H1 (cell line): ENCODE measurements around the gene NBAS. TPM values are rescaled to one million over a fixed set of nuclear protein-coding genes. Genes with fewer than 3 reads are reported as not detected.

ENCODE experiments used
- CTCF ChIA-PET: fragments of 300-600 bp; sonication (Branson Sonifier 250); formaldehyde crosslinking; loops from one replicate; lab custom pipeline; 2021; ENCODE audit not compliant: partially characterized antibody; lab: Charles Lee
- POLR2A ChIA-PET: fragments of 300-600 bp; sonication (Branson Sonifier 250); formaldehyde crosslinking; loops from one replicate; lab custom pipeline; 2021; ENCODE audit warnings: inconsistent platforms; ENCODE audit not compliant: partially characterized antibody; lab: Charles Lee
- DNase-seq, 2 experiments: peaks; one replicate each; pipeline versions ENCODE4 v3.0.0 to v3.0.0-alpha.2; 2010 to 2022; ENCODE audit warnings: low spot score in 2 of 2, low read depth in 1 of 2, mixed read lengths in 1 of 2
- FAIRE-seq: peaks from 2 replicates; lab custom pipeline; 2011; peaks lifted over from hg19 to GRCh38; lab: Jason Lieb, UNC
- H2AFZ ChIP-seq: 2 replicates; pipeline ENCODE4 v1.8.1; 2012; ENCODE audit warnings: low read length, inconsistent platforms
- H2AK5ac ChIP-seq: 2 replicates; pipeline ENCODE4 v1.6.1; 2013; ENCODE audit warnings: low read depth, low read length
- H2BK120ac ChIP-seq: replicated peaks from 2 replicates; pipeline ENCODE3; 2013; ENCODE audit warnings: low read depth, low read length, inconsistent platforms
- H2BK12ac ChIP-seq: 2 replicates; pipeline ENCODE4 v1.6.1; 2013; ENCODE audit warnings: low read depth, low read length
- H2BK15ac ChIP-seq: 2 replicates; pipeline ENCODE4 v1.6.1; 2013; ENCODE audit warnings: low read length
- H2BK20ac ChIP-seq: 2 replicates; pipeline ENCODE4 v1.6.1; 2013; ENCODE audit warnings: low read length
- H2BK5ac ChIP-seq: 2 replicates; pipeline ENCODE4 v1.6.1; 2013; ENCODE audit warnings: low read depth, low read length
- H3K14ac ChIP-seq: 2 replicates; pipeline ENCODE4 v1.6.1; 2013; ENCODE audit warnings: inconsistent platforms; ENCODE audit not compliant: insufficient read length
- H3K18ac ChIP-seq: 2 replicates; pipeline ENCODE4 v1.6.1; 2013; ENCODE audit warnings: low read length; ENCODE audit errors: extremely low read depth
- H3K23ac ChIP-seq: 2 replicates; pipeline ENCODE4 v1.6.1; 2013; ENCODE audit warnings: inconsistent platforms; ENCODE audit not compliant: insufficient read length
- H3K23me2 ChIP-seq: 2 replicates; pipeline ENCODE4 v1.6.1; 2013; ENCODE audit warnings: low read depth, low read length
- H3K27ac ChIP-seq: 2 replicates; pipeline ENCODE4 v1.6.1; 2011; ENCODE audit warnings: low read depth, low read length, inconsistent platforms
- H3K27me3 ChIP-seq, 4 experiments: replicated peaks in 1 of 4; 1 replicate in 1 of 4; 2 replicates in 3 of 4; pipeline versions ENCODE4 v1.6.1 to v1.8.1; 2011 to 2013; ENCODE audit warnings: low read length in 3 of 4, mild to moderate bottlenecking in 3 of 4, inconsistent platforms in 2 of 4, mixed read lengths in 2 of 4, moderate library complexity in 1 of 4; ENCODE audit not compliant: control insufficient read depth in 3 of 4, insufficient read depth in 3 of 4; ENCODE audit errors: extremely low read depth in 1 of 4
- H3K36me3 ChIP-seq, 4 experiments: 2 replicates each; pipeline versions ENCODE4 v1.6.1 to v1.8.1; 2011 to 2013; ENCODE audit warnings: mild to moderate bottlenecking in 4 of 4, low read length in 3 of 4, moderate library complexity in 2 of 4, control low read depth in 1 of 4, inconsistent platforms in 1 of 4; ENCODE audit not compliant: insufficient read depth in 4 of 4, control insufficient read depth in 2 of 4
- H3K4ac ChIP-seq: replicated peaks from 2 replicates; pipeline ENCODE3; 2013; ENCODE audit warnings: low read length, low read depth, mixed read lengths, inconsistent platforms; ENCODE audit not compliant: insufficient read length
- H3K4me1 ChIP-seq, 4 experiments: replicated peaks in 1 of 4; 1 replicate in 1 of 4; 2 replicates in 3 of 4; pipeline versions ENCODE4 v1.6.1 to v1.8.1; 2011 to 2013; ENCODE audit warnings: low read length in 3 of 4, inconsistent platforms in 2 of 4, mixed read lengths in 1 of 4; ENCODE audit not compliant: insufficient read depth in 4 of 4, control insufficient read depth in 3 of 4
- H3K4me2 ChIP-seq, 2 experiments: 2 replicates each; pipeline versions ENCODE4 v1.6.1 to v1.8.1; 2011 to 2013; ENCODE audit warnings: low read depth in 2 of 2, low read length in 2 of 2, control low read depth in 1 of 2, inconsistent platforms in 1 of 2, mild to moderate bottlenecking in 1 of 2; ENCODE audit not compliant: insufficient read depth in 1 of 2
- H3K4me3 ChIP-seq, 4 experiments: fragments of 200-600, 300-600 bp in 1 of 4; sonication (generic), shearing (Covaris generic), sonication (Bioruptor Twin) in 1 of 4; 2 replicates each; pipeline versions ENCODE4 v1.5.1 to v1.8.1; 2011 to 2016; ENCODE audit warnings: low read length in 4 of 4, low read depth in 3 of 4, control low read depth in 2 of 4, inconsistent platforms in 2 of 4, mild to moderate bottlenecking in 2 of 4, mixed read lengths in 1 of 4, moderate library complexity in 1 of 4; ENCODE audit not compliant: insufficient read depth in 2 of 4; ENCODE audit errors: extremely low read depth in 1 of 4
- H3K56ac ChIP-seq: replicated peaks from 2 replicates; pipeline ENCODE3; 2013; ENCODE audit warnings: low read depth, mild to moderate bottlenecking, mixed read lengths, low read length, inconsistent platforms; ENCODE audit not compliant: insufficient read length
- H3K79me1 ChIP-seq: 2 replicates; pipeline ENCODE4 v1.6.1; 2013; ENCODE audit warnings: low read depth, low read length, control low read depth
- H3K79me2 ChIP-seq, 2 experiments: 2 replicates each; pipeline versions ENCODE4 v1.6.1 to v1.8.1; 2012 to 2013; ENCODE audit warnings: low read length in 2 of 2, mild to moderate bottlenecking in 2 of 2, inconsistent platforms in 1 of 2; ENCODE audit not compliant: insufficient read depth in 2 of 2, control insufficient read depth in 1 of 2
- H3K9ac ChIP-seq, 4 experiments: replicated peaks in 1 of 4; 1 replicate in 1 of 4; 2 replicates in 3 of 4; pipeline versions ENCODE4 v1.6.1 to v1.8.1; 2011 to 2013; ENCODE audit warnings: low read depth in 3 of 4, low read length in 3 of 4, control low read depth in 2 of 4, mild to moderate bottlenecking in 2 of 4, moderate library complexity in 2 of 4, inconsistent platforms in 1 of 4; ENCODE audit errors: extremely low read depth in 1 of 4
- H3K9me3 ChIP-seq, 2 experiments: 2 replicates each; pipeline versions ENCODE4 v1.6.1 to v1.8.1; 2012 to 2013; ENCODE audit warnings: mild to moderate bottlenecking in 2 of 2, moderate library complexity in 2 of 2, control low read depth in 1 of 2, inconsistent platforms in 1 of 2, low read depth in 1 of 2, low read length in 1 of 2, mixed read lengths in 1 of 2; ENCODE audit not compliant: insufficient read depth in 2 of 2
- H4K20me1 ChIP-seq, 2 experiments: replicated peaks in 1 of 2; 2 replicates each; pipeline versions ENCODE3 to v1.8.1; 2011 to 2013; ENCODE audit warnings: inconsistent platforms in 2 of 2, low read length in 2 of 2, mild to moderate bottlenecking in 1 of 2; ENCODE audit not compliant: insufficient read depth in 2 of 2, control insufficient read depth in 1 of 2
- H4K5ac ChIP-seq: 2 replicates; pipeline ENCODE4 v1.6.1; 2013; ENCODE audit warnings: low read length, low read depth, mixed read lengths, inconsistent platforms; ENCODE audit not compliant: insufficient read length
- H4K8ac ChIP-seq: 2 replicates; pipeline ENCODE4 v1.8.0; 2013; ENCODE audit warnings: mild to moderate bottlenecking, moderate library complexity, low read length, inconsistent platforms; ENCODE audit not compliant: insufficient read depth; ENCODE audit errors: extremely low read depth
- H4K91ac ChIP-seq: replicated peaks from 2 replicates; pipeline ENCODE3; 2013; ENCODE audit warnings: low read length, mixed read lengths, inconsistent platforms; ENCODE audit not compliant: insufficient read length
- CREB1 ChIP-seq: IDR thresholded peaks from 2 replicates; pipeline ENCODE4 v1.6.1; 2012; ENCODE audit warnings: inconsistent platforms
- EZH2 ChIP-seq: fragments of 200-600 bp; sonication (generic); IDR thresholded peaks from 2 replicates; pipeline ENCODE4 v1.7.1; 2012; ENCODE audit warnings: low read depth, mild to moderate bottlenecking, moderate library complexity, low read length, inconsistent platforms; ENCODE audit not compliant: severe bottlenecking
- GABPA ChIP-seq: IDR thresholded peaks from 2 replicates; pipeline ENCODE4 v1.6.1; 2011; ENCODE audit warnings: mild to moderate bottlenecking, low read length, moderate library complexity, borderline replicate concordance; ENCODE audit not compliant: insufficient read depth
- HDAC6 ChIP-seq: IDR thresholded peaks from one replicate; pipeline ENCODE4 v1.7.1; 2012; ENCODE audit warnings: low read depth, mild to moderate bottlenecking, inconsistent platforms, low read length, moderate library complexity
- KDM4A ChIP-seq: IDR thresholded peaks from one replicate; pipeline ENCODE4 v1.7.1; 2012; ENCODE audit warnings: low read depth, mild to moderate bottlenecking, moderate library complexity, low read length, inconsistent platforms; ENCODE audit not compliant: severe bottlenecking
- MAX ChIP-seq: IDR thresholded peaks from 2 replicates; pipeline ENCODE4 v1.6.1; 2012; ENCODE audit warnings: inconsistent platforms
- POLR2AphosphoS5 ChIP-seq: IDR thresholded peaks from 2 replicates; pipeline ENCODE4 v1.6.1; 2011; ENCODE audit warnings: low read depth, low read length
- POU5F1 ChIP-seq: IDR thresholded peaks from 2 replicates; pipeline ENCODE4 v1.6.1; 2011; ENCODE audit warnings: low read depth, mild to moderate bottlenecking, low read length, moderate library complexity
- RAD21 ChIP-seq, 2 experiments: IDR thresholded peaks in 1 of 2; conservative IDR thresholded peaks in 1 of 2; 2 replicates each; pipeline ENCODE4 v1.6.1; 2011; ENCODE audit warnings: low read depth in 2 of 2, low read length in 2 of 2, improper control_type of control experiment in 1 of 2, inconsistent platforms in 1 of 2, mild to moderate bottlenecking in 1 of 2, moderate library complexity in 1 of 2
- SAP30 ChIP-seq: fragments of 300-600 bp; sonication (generic); IDR thresholded peaks from 2 replicates; pipeline ENCODE4 v1.7.1; 2012; ENCODE audit warnings: low read length, moderate library complexity, mild to moderate bottlenecking, inconsistent platforms; ENCODE audit not compliant: insufficient read depth, insufficient replicate concordance
- SIX5 ChIP-seq: IDR thresholded peaks from 2 replicates; pipeline ENCODE4 v1.6.1; 2011; ENCODE audit warnings: mild to moderate bottlenecking, low read depth, low read length
- TBP ChIP-seq: IDR thresholded peaks from 2 replicates; pipeline ENCODE4 v1.6.1; 2011; ENCODE audit warnings: low read depth, low read length, improper control_type of control experiment
- USF2 ChIP-seq: IDR thresholded peaks from 2 replicates; pipeline ENCODE4 v1.6.1; 2011; ENCODE audit warnings: low read length, improper control_type of control experiment
- WGBS, 2 experiments: shearing (Covaris generic) in 1 of 2; methylation state at CpG; one replicate each; pipeline versions ENCODE4 v1.1.6 to v1.1.7; 2013 to 2015; ENCODE audit warnings: low lambda C conversion rate in 2 of 2, mixed read lengths in 2 of 2, inconsistent platforms in 1 of 2, low coverage in 1 of 2, missing lambda C conversion rate in 1 of 2; ENCODE audit not compliant: insufficient replicate concordance in 2 of 2, insufficient coverage in 1 of 2, insufficient read length in 1 of 2; ENCODE audit errors: extremely low coverage in 1 of 2, missing lambda C conversion rate in 1 of 2; 5-methylcytosine and 5-hydroxymethylcytosine counted together
- polyA plus RNA-seq, 7 experiments: library from polyadenylated mRNA; depleted of rRNA in 3 of 7; stranded (reverse) in 5 of 7; unstranded in 2 of 7; fragments of >200 nt in 5 of 7; fragments of 200-250 nt in 2 of 7; gene quantifications; 1 replicate in 5 of 7; 2 replicates in 1 of 7; 4 replicates in 1 of 7; pipeline versions ENCODE4 v1.2.1 to v1.2.3, GENCODE V29; 2011 to 2013; ENCODE audit warnings: missing spikeins in 2 of 7, mixed read lengths in 2 of 7
- total RNA-seq: library from RNA; stranded (reverse); fragmentation: NEBNext Ultra II Directional; extraction: Animal tissue kit (Norgen Biotek cat#: 25700); gene quantifications from 2 replicates; pipeline ENCODE4 v1.2.1, GENCODE V29; 2021

NBAS gene
- total and polyA plus RNA-seq, 2 of the 8 experiments (the other 6 are each of a cell fraction or from before 2014, with no cell fraction given): 19.6 to 34.8 TPM

- peaks cover 0 to 4% of the 10 kb centered on the region in 2 experiments; a peak in 2 of 4 replicates for H3K79me2 ChIP-seq
- no peak for FAIRE-seq
- ChIA-PET POLR2A (no interaction called here), CTCF (interaction anchor here (5.9 kb wide), 1 partner anchor 13 kb away, joined by 42 read pairs; no protein-coding TSS in a partner anchor)
- no peaks in the 10 kb centered on the region for H4K20me1 ChIP-seq
- H2AK5ac ChIP-seq: no peak overlapping the region
- no peak overlapping the region for H3K4me3 ChIP-seq
- peaks cover 0 to 4% (median 0%) of the 10 kb centered on the region in 4 experiments; a peak in 1 of 7 replicates for H3K4me1 ChIP-seq
- no peak overlapping the region for H4K91ac ChIP-seq
- DNase-seq: no peak
- no peaks in the 10 kb centered on the region for H3K27me3 ChIP-seq
- H4K5ac ChIP-seq: no peak overlapping the region
- 94% methylated on average over 3 of the region's 3 CpGs; no CpG with 5 or more reads in 1 of the 2 experiments for WGBS, 2 experiments
- H2BK12ac ChIP-seq: no peak overlapping the region
- H3K23me2 ChIP-seq: peaks cover 3% of the 10 kb centered on the region
- H4K8ac ChIP-seq: no peak overlapping the region
- H2BK15ac ChIP-seq: no peak overlapping the region
- H3K4me2 ChIP-seq: no peak overlapping the region
- no peak overlapping the region for H2BK120ac ChIP-seq
- no peak overlapping the region for H3K27ac ChIP-seq
- H3K9ac ChIP-seq: no peak overlapping the region
- no peak overlapping the region for H3K14ac ChIP-seq
- H3K9me3 ChIP-seq: no peaks in the 10 kb centered on the region
- H2BK5ac ChIP-seq: no peak overlapping the region
- H2AFZ ChIP-seq: no peak overlapping the region
- H3K36me3 ChIP-seq: no peaks in the 10 kb centered on the region
- no peak overlapping the region for H2BK20ac ChIP-seq
- H3K18ac ChIP-seq: no peak overlapping the region
- H3K23ac ChIP-seq: no peak overlapping the region
- H3K4ac ChIP-seq: no peak overlapping the region
- H3K56ac ChIP-seq: no peak overlapping the region
- no peaks in the 10 kb centered on the region for H3K79me1 ChIP-seq
- no peak for TF ChIP-seq HDAC6
- TF ChIP-seq GABPA: no peak
- no peak for TF ChIP-seq SIX5
- no peak for TF ChIP-seq TBP
- no peak for TF ChIP-seq KDM4A
- TF ChIP-seq EZH2: no peak
- no peak for TF ChIP-seq RAD21 (IDR thresholded peaks at IDR 0.05 in 1 of 2, conservative IDR thresholded peaks at IDR 0.05 in 1 of 2; ENCODE audit: low read depth in 2 of 2, low read length in 2 of 2)
- TF ChIP-seq POU5F1: no peak
- TF ChIP-seq CREB1: no peak
- no peak for TF ChIP-seq USF2
- TF ChIP-seq POLR2AphosphoS5: no peak
- TF ChIP-seq MAX: no peak
- no peak for TF ChIP-seq SAP30
These were observed 4.3 kb upstream of the NBAS start for GRCh38 chr2:15565392-15565791.
